EH (cell line): Measurements from ENCODE around the gene RNASEH2B.

Experiments used
- DNase-seq: peaks from one replicate; pipeline ENCODE4 v3.0.0-alpha.2; 2015; ENCODE audit warnings: low read depth

RNASEH2B gene

DNA sequence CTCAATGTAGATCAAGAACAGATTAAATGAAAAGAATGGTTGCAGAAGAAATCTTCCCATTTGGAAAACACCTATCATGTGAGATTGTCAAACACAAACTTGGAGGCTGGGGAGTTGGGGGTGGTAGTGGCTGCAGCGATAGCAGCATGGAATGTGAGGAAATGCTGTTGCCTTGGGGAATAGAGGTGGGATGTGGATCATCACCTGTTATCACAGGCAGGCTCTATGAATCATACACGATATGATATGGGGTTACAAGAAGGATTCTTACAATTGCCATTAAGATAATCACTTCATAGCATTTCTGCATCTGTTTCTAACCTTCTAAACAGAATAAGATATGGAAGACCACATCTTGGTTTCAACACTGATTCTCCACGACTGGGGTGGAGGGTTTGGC is 88.7 kb downstream of the RNASEH2B start:
- no peak for DNase-seq

DNA sequence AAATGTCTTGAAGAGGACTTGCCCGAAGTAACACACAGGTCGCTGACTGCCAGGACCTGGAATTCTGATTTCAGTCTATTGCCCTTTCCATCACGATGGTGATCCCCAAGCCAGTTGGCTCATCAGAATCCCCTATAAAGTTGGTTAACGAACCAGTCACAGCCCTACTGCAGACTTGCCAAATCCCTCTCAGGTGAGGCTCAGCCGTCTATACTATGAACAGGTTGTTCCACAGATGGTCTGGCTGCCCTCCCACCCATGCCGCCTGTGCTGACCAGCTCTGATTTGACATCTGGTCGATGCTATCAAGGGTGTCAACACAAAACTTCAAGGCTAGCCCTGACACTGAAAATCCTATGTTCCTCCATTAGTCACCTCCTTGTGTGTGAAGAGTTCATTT is 90.0 kb downstream of the RNASEH2B start:
- no peak for DNase-seq

DNA sequence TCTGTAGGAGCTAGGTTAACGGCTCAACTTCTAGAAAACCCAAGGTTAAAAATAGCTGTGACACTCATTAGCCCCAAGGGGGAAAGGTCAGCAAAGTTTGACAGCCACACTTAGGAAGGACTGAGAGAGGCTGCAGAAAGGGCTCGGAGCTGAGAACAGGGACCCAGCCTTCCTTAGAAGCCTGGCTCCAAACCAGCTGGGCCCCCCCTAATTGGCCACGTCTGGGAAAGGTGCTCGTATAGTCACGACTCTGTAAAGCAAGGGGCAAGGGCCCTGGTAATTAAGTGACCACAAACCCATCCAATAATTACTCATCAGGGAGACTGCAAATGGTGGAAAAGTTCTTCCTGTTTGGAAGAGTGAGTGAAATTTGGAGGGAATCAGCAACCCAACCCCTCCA is 90.5 kb downstream of the RNASEH2B start:
- no peak for DNase-seq

DNA sequence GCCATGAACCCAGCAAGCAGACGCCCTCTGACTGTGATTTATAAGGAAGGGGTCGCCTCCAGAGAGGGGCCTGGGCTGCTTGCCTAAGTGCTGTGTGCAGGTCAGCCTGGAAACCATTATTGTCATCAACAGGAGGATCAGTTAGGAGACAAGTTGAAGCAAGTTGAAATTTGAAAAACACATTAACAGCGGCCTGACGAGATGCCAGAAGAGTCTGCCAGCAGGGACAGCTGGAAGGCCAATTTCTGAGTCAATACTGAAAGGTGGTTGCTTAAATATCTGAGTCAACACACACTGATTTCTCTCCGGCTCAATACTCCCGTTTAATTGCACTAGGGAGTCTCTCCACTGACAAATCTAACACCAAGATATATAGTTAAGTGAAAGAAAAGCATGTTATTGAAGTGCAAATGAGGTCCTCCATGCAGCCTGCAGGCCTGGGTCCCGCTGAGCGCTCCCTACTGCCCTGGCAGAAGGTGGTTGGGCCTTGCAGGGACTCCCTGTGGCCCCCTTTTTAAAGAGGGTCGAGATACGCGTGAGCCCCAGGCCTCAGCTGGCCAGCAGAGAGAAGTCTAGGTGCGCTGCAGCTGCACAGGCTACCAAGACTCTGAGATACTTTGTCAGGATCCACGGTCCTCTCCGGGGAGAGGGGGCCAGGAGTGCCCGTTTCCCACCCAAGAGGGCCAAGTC is 91.1 kb downstream of the RNASEH2B start:
- peak; percentile 1 for DNase-seq

DNA sequence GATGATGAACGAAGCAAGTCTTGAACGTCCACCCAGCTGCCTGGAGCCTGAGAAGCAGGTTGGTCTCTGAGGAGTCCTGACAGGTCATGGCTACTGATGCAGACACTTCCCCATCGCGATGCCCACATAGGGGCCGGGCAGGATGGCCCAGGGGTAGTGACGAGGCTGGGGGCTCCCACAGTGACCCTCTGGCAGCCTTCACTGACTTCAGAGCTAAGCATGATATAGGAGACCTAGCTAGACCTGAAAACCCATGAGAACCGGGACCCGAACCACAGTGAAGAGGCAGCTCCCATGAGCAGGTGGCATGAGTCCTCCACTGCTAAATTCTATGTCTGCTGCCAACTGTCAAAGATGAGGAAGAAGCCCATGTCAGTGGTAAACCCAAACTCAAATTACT is 91.7 kb downstream of the RNASEH2B start:
- no peak for DNase-seq

DNA sequence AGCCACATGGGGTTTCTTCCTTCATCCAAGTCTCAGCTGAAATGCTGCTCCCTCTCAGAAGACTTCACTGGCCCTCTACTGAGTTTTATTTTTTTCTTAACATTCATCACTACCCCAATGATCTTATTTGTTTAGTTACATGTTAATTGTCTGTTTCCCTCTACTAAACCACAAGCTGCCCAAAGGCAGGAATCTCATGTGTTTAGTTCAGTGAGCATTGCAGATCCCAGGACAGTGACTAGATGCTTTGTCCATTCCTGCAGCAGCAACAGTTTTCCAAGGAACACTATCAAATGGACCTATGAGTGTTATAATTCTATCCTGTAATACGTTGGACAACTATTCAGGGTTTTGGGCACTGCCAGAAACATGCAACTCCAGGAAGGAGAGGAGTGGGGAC is 93.1 kb downstream of the RNASEH2B start:
- no peak for DNase-seq

DNA sequence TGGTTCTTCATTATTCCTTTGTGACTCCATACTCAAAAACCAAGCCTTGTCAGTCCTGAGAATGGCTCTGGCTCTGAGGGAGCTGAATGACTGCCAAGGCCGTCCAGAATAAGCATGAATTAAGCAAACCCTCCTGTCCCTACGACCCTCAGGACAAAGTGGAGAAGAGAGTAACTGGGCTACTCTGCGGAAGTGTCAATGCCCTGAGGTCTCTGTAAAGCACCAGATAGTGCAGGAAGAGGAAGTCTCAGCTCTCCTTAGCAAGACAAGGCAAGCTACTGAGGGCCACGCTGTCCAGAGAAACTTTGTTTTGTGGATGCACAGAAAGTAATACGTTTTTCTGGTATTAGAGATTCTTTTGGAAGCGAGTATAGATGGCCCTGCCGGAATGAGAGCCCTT is 94.1 kb downstream of the RNASEH2B start:
- no peak for DNase-seq

DNA sequence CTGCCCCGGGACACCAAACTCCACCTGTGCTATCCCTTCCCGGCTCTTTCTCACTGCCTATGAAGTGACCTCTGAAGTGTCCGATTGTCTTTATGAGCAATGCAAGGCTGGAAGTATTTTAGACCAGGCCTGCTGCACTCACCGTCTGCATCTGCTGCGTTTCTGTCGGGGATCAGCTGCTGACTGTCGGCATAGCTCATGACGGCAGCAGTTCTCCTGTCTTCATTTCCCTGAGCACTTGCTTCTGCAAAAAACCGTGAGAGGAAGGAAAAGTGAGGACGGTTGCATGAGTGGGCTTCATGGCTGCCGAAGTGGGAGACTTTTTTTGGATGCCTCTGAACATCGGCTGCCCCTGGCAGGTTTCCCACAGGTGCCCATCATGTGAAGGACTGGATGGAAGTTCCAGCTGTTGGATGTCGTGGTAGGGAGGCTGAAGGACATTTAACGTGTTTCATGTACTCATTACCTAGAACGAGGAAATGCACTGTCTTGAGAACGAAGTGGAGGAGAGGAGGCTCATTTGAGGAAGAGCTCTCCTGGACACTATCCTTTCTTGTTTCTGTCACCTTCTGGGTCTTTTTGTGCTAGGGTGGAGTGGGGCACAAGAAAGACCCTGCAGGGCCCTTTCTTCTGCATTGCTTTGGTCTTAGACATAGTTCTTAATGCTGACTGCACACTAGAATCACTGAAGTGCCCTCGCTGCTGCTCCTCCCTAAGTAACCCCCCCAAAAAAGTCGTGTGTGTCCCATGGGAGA is 94.7 kb downstream of the RNASEH2B start:
- no peak for DNase-seq

DNA sequence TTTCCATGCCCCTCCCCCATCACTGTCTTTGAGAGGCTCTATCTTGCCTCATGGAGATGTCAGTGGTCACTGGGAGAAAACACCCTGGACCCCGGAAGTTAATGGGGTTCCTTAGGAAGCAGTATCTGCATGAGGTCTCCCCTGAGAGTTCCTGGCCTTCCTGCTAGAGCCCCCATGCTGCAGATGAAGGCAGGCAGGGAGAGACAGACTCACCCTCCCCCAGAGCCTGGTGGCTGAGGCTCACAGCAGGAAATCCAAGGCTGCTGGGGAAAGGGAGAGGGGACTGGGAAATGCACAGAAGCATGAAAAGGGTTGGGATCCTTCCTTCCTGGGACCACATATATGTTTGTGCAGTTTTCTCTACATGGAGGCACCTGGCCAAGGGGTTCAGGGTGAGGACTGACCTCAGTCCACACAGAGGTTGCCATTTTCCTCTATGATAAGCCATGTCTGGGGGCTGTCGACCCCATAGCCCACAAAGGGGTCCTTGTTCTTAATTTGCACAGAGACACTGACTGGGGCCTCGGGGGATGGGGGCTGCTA is 95.4 kb downstream of the RNASEH2B start:
- DNase-seq: no peak

DNA sequence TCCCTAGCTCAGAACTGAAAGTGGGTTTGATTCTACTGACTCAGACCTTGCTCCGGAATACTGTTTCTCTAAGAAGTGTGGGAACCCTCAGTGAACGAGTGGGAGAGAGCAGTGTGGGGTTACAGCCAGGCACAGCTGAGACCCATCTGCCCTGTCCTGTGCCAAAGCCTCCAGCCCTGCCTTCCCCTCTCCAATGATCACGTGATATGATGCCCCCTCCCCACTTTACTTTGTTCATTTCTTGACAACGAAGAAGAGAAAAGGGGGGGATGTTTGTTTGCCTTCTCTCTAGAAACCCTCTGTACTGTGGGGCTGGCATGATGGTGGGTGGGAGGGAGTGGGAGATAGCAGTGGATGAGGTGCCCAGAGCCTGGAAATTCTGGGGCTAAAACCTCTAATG is 96.0 kb downstream of the RNASEH2B start:
- no peak for DNase-seq
